Measurements from ENCODE around the gene FGF3.

The FGF3 gene

GRCh38 chr11:69801513-69802335, 17.5 kb downstream of the FGF3 start:
- Histone ChIP-seq H3K79me2 (ENCODE audit: control insufficient read depth, insufficient read depth, low read length, unreplicated experiment) (no peaks in the 10 kb centered on the region), H3K4me3 (ENCODE audit: low read depth, low read length) (no peak overlapping the region), H3K27ac (ENCODE audit: low read depth, low read length) (no peak overlapping the region), H3K4me1 (ENCODE audit: control insufficient read depth, insufficient read depth, low read length, unreplicated experiment) (no peaks in the 10 kb centered on the region), H3K36me3 (ENCODE audit: insufficient read depth, low read length) (no peaks in the 10 kb centered on the region), H2AFZ (ENCODE audit: low read length, unreplicated experiment) (no peak overlapping the region), H3K27me3 (ENCODE audit: insufficient read depth, low read length) (peaks cover 27% of the 10 kb centered on the region; the same call in 1 of the 2 replicates)

GRCh38 chr11:69800278-69800677, 18.9 kb downstream of the FGF3 start:
- H3K27me3 ChIP-seq (ENCODE audit: insufficient read depth, low read length): peaks cover 23% of the 10 kb centered on the region; the same call in 1 of the 2 replicates
- no peaks in the 10 kb centered on the region for H3K36me3 ChIP-seq (ENCODE audit: insufficient read depth, low read length)
- no peaks in the 10 kb centered on the region for H3K4me1 ChIP-seq (ENCODE audit: control insufficient read depth, insufficient read depth, low read length, unreplicated experiment)
- H2AFZ ChIP-seq (ENCODE audit: low read length, unreplicated experiment): no peak overlapping the region
- no peaks in the 10 kb centered on the region for H3K79me2 ChIP-seq (ENCODE audit: control insufficient read depth, insufficient read depth, low read length, unreplicated experiment)
- H3K4me3 ChIP-seq (ENCODE audit: low read depth, low read length): no peak overlapping the region
- no peak overlapping the region for H3K27ac ChIP-seq (ENCODE audit: low read depth, low read length)

GRCh38 chr11:69799582-69799981, 19.6 kb downstream of the FGF3 start:
- Histone ChIP-seq H3K36me3 (ENCODE audit: insufficient read depth, low read length) (no peaks in the 10 kb centered on the region), H3K79me2 (ENCODE audit: control insufficient read depth, insufficient read depth, low read length, unreplicated experiment) (no peaks in the 10 kb centered on the region), H3K27me3 (ENCODE audit: insufficient read depth, low read length) (peaks cover 20% of the 10 kb centered on the region; the same call in 1 of the 2 replicates), H3K4me1 (ENCODE audit: control insufficient read depth, insufficient read depth, low read length, unreplicated experiment) (no peaks in the 10 kb centered on the region), H3K4me3 (ENCODE audit: low read depth, low read length) (no peak overlapping the region), H3K27ac (ENCODE audit: low read depth, low read length) (no peak overlapping the region), H2AFZ (ENCODE audit: low read length, unreplicated experiment) (no peak overlapping the region)

GRCh38 chr11:69799097-69799496, 20.1 kb downstream of the FGF3 start:
- peaks cover 16% of the 10 kb centered on the region; the same call in 1 of the 2 replicates for H3K27me3 ChIP-seq (ENCODE audit: insufficient read depth, low read length)

GRCh38 chr11:69797737-69798528, 21.3 kb downstream of the FGF3 start:
- H2AFZ ChIP-seq (ENCODE audit: low read length, unreplicated experiment): no peak overlapping the region
- H3K27ac ChIP-seq (ENCODE audit: low read depth, low read length): no peak overlapping the region
- H3K4me1 ChIP-seq (ENCODE audit: control insufficient read depth, insufficient read depth, low read length, unreplicated experiment): no peaks in the 10 kb centered on the region
- H3K27me3 ChIP-seq (ENCODE audit: insufficient read depth, low read length): peaks cover 6% of the 10 kb centered on the region; the same call in 1 of the 2 replicates
- H3K79me2 ChIP-seq (ENCODE audit: control insufficient read depth, insufficient read depth, low read length, unreplicated experiment): no peaks in the 10 kb centered on the region
- no peak overlapping the region for H3K4me3 ChIP-seq (ENCODE audit: low read depth, low read length)
- H3K36me3 ChIP-seq (ENCODE audit: insufficient read depth, low read length): no peaks in the 10 kb centered on the region

More at GRCh38 chr11:69799097-69799496, 20.1 kb downstream of the FGF3 start:
- no peaks in the 10 kb centered on the region for H3K79me2 ChIP-seq (ENCODE audit: control insufficient read depth, insufficient read depth, low read length, unreplicated experiment)
- H3K27ac ChIP-seq (ENCODE audit: low read depth, low read length): no peak overlapping the region
- H2AFZ ChIP-seq (ENCODE audit: low read length, unreplicated experiment): no peak overlapping the region
- H3K36me3 ChIP-seq (ENCODE audit: insufficient read depth, low read length): no peaks in the 10 kb centered on the region
- no peaks in the 10 kb centered on the region for H3K4me1 ChIP-seq (ENCODE audit: control insufficient read depth, insufficient read depth, low read length, unreplicated experiment)
- H3K4me3 ChIP-seq (ENCODE audit: low read depth, low read length): no peak overlapping the region

GRCh38 chr11:69797156-69797555, 22.1 kb downstream of the FGF3 start:
- no peaks in the 10 kb centered on the region for H3K36me3 ChIP-seq (ENCODE audit: insufficient read depth, low read length)
- no peak overlapping the region for H3K27ac ChIP-seq (ENCODE audit: low read depth, low read length)
- H3K4me1 ChIP-seq (ENCODE audit: control insufficient read depth, insufficient read depth, low read length, unreplicated experiment): no peaks in the 10 kb centered on the region
- H3K4me3 ChIP-seq (ENCODE audit: low read depth, low read length): no peak overlapping the region
- H2AFZ ChIP-seq (ENCODE audit: low read length, unreplicated experiment): no peak overlapping the region
- no peaks in the 10 kb centered on the region for H3K27me3 ChIP-seq (ENCODE audit: insufficient read depth, low read length)
- H3K79me2 ChIP-seq (ENCODE audit: control insufficient read depth, insufficient read depth, low read length, unreplicated experiment): no peaks in the 10 kb centered on the region

- H3K27me3 ChIP-seq (ENCODE audit: insufficient read depth, low read length): no peaks in the 10 kb centered on the region
- peaks cover under 1% of the 10 kb centered on the region for H3K4me1 ChIP-seq (ENCODE audit: control insufficient read depth, insufficient read depth, low read length, unreplicated experiment)
- no peaks in the 10 kb centered on the region for H3K36me3 ChIP-seq (ENCODE audit: insufficient read depth, low read length)
- H2AFZ ChIP-seq (ENCODE audit: low read length, unreplicated experiment): no peak overlapping the region
- no peaks in the 10 kb centered on the region for H3K79me2 ChIP-seq (ENCODE audit: control insufficient read depth, insufficient read depth, low read length, unreplicated experiment)
- H3K4me3 ChIP-seq (ENCODE audit: low read depth, low read length): no peak overlapping the region
- no peak overlapping the region for H3K27ac ChIP-seq (ENCODE audit: low read depth, low read length)
Observed at GRCh38 chr11:69796063-69796462, 23.2 kb downstream of the FGF3 start.

GRCh38 chr11:69791276-69792180, 27.7 kb downstream of the FGF3 start:
- H3K27ac ChIP-seq (ENCODE audit: low read depth, low read length): no peak overlapping the region
- H2AFZ ChIP-seq (ENCODE audit: low read length, unreplicated experiment): no peak overlapping the region
- H3K27me3 ChIP-seq (ENCODE audit: insufficient read depth, low read length): peaks cover 5% of the 10 kb centered on the region; the same call in 1 of the 2 replicates
- no peak overlapping the region for H3K4me3 ChIP-seq (ENCODE audit: low read depth, low read length)
- H3K79me2 ChIP-seq (ENCODE audit: control insufficient read depth, insufficient read depth, low read length, unreplicated experiment): no peaks in the 10 kb centered on the region
- peaks cover 5% of the 10 kb centered on the region for H3K4me1 ChIP-seq (ENCODE audit: control insufficient read depth, insufficient read depth, low read length, unreplicated experiment)
- H3K36me3 ChIP-seq (ENCODE audit: insufficient read depth, low read length): no peaks in the 10 kb centered on the region

GRCh38 chr11:69788956-69789355, 30.3 kb downstream of the FGF3 start:
- Histone ChIP-seq H3K4me1 (ENCODE audit: control insufficient read depth, insufficient read depth, low read length, unreplicated experiment) (peaks cover 5% of the 10 kb centered on the region), H3K79me2 (ENCODE audit: control insufficient read depth, insufficient read depth, low read length, unreplicated experiment) (no peaks in the 10 kb centered on the region), H2AFZ (ENCODE audit: low read length, unreplicated experiment) (no peak overlapping the region), H3K27ac (ENCODE audit: low read depth, low read length) (no peak overlapping the region), H3K27me3 (ENCODE audit: insufficient read depth, low read length) (peaks cover 15% of the 10 kb centered on the region), H3K4me3 (ENCODE audit: low read depth, low read length) (no peak overlapping the region), H3K36me3 (ENCODE audit: insufficient read depth, low read length) (no peaks in the 10 kb centered on the region)

- no peaks in the 10 kb centered on the region for H3K36me3 ChIP-seq (ENCODE audit: insufficient read depth, low read length)
- H3K27me3 ChIP-seq (ENCODE audit: insufficient read depth, low read length): peaks cover 15% of the 10 kb centered on the region
- H3K79me2 ChIP-seq (ENCODE audit: control insufficient read depth, insufficient read depth, low read length, unreplicated experiment): no peaks in the 10 kb centered on the region
- no peak overlapping the region for H2AFZ ChIP-seq (ENCODE audit: low read length, unreplicated experiment)
- H3K4me3 ChIP-seq (ENCODE audit: low read depth, low read length): no peak overlapping the region
- no peak overlapping the region for H3K27ac ChIP-seq (ENCODE audit: low read depth, low read length)
- H3K4me1 ChIP-seq (ENCODE audit: control insufficient read depth, insufficient read depth, low read length, unreplicated experiment): peaks cover 5% of the 10 kb centered on the region
Observed at GRCh38 chr11:69787906-69788305, 31.3 kb downstream of the FGF3 start.
